Karpas-422 (cell line): ENCODE measurements around the gene AKNA. TPM values are rescaled to one million over a fixed set of nuclear protein-coding genes. Genes with fewer than 3 reads are reported as not detected.
"Not testable (repeated sequence)": the region's sequence is repeated elsewhere in the genome, so short reads cannot be mapped to it uniquely, and the experiment has no call there.

Experiments used
- DNase-seq: peaks from one replicate; pipeline ENCODE4 v3.0.0-alpha.2; 2015
- H2AFZ ChIP-seq: fragments of 200-600 bp; sonication (generic); 2 replicates; pipeline ENCODE4 v1.6.1; 2014; ENCODE audit warnings: antibody characterized with exemption, low read length, mixed read lengths
- H3K27ac ChIP-seq: fragments of 200-600 bp; sonication (generic); 2 replicates; pipeline ENCODE4 v1.5.1; 2014; ENCODE audit warnings: mild to moderate bottlenecking, low read length, moderate library complexity
- H3K27me3 ChIP-seq: fragments of 200-600 bp; sonication (generic); 2 replicates; pipeline ENCODE4 v1.6.1; 2014; ENCODE audit warnings: low read length, mixed read lengths
- H3K36me3 ChIP-seq: fragments of 200-600 bp; sonication (generic); 2 replicates; pipeline ENCODE4 v1.6.1; 2014; ENCODE audit warnings: low read length, mixed read lengths; ENCODE audit not compliant: insufficient read depth
- H3K4me1 ChIP-seq: fragments of 200-600 bp; sonication (generic); 2 replicates; pipeline ENCODE4 v1.6.1; 2014; ENCODE audit warnings: mild to moderate bottlenecking, low read length, mixed read lengths
- H3K4me2 ChIP-seq: fragments of 200-600 bp; sonication (generic); 2 replicates; pipeline ENCODE4 v1.6.1; 2014; ENCODE audit warnings: low read length, low read depth, mild to moderate bottlenecking; ENCODE audit not compliant: poor library complexity, severe bottlenecking
- H3K4me3 ChIP-seq: fragments of 200-600 bp; sonication (generic); 2 replicates; pipeline ENCODE4 v1.5.1; 2014; ENCODE audit warnings: mild to moderate bottlenecking, antibody characterized with exemption, low read length, mixed read lengths
- H3K79me2 ChIP-seq: fragments of 200-600 bp; sonication (generic); 2 replicates; pipeline ENCODE4 v1.6.1; 2014; ENCODE audit warnings: mild to moderate bottlenecking, low read length, mixed read lengths
- H3K9ac ChIP-seq: fragments of 200-600 bp; sonication (generic); 2 replicates; pipeline ENCODE4 v1.6.0; 2014; ENCODE audit warnings: low read length
- H3K9me2 ChIP-seq: fragments of 200-600 bp; sonication (generic), shearing (Covaris generic); replicated peaks from 2 replicates; pipeline ENCODE4 v1.6.0; 2014; ENCODE audit warnings: mild to moderate bottlenecking, low read length, moderate library complexity; ENCODE audit not compliant: insufficient read depth
- H3K9me3 ChIP-seq: fragments of 300-700, 200-600 bp; sonication (generic); 2 replicates; pipeline ENCODE4 v1.6.1; 2014; ENCODE audit warnings: low read length, mixed read lengths
- H4K20me1 ChIP-seq: fragments of 200-600 bp; sonication (generic); 2 replicates; pipeline ENCODE4 v1.6.1; 2014; ENCODE audit warnings: mild to moderate bottlenecking, antibody characterized with exemption, low read length, low read depth; ENCODE audit not compliant: insufficient read depth
- total RNA-seq: library from RNA; depleted of rRNA; stranded (reverse); fragments of >200 nt; shearing (Covaris generic); gene quantifications from 2 replicates; pipeline ENCODE4 v1.2.3, GENCODE V29; 2014; ENCODE audit warnings: low replicate concordance

Gene AKNA
- total RNA-seq, 1 experiment from 2014 or later, result 77.9 TPM

DNA sequence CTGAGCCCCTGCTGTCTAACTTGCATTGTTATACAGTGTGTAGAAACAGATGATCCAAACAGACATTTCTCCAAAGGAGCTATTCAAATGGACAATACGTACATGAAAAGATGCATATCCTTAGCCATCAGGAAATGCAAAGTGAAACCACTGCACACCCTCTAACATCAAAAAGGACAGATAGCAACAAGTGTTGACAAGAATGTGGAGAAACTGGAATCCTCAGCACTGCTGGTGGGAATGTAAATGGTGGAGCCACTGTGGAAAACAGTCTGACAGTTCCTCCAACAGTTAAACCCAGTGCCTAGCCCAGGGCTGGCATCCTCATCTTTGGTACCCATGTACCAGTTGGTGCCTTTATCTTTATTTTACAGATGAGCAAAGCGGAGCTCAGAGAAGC lies 49.6 kb downstream of the AKNA start:
- no peaks in the 10 kb centered on the region for H3K79me2 ChIP-seq
- no peaks in the 10 kb centered on the region for H3K4me1 ChIP-seq
- H4K20me1 ChIP-seq, result peaks cover 10% of the 10 kb centered on the region; the same call in 1 of the 2 replicates
- no peaks in the 10 kb centered on the region for H3K9me2 ChIP-seq
- no peak overlapping the region for H3K4me3 ChIP-seq
- H3K4me2 ChIP-seq, result no peak overlapping the region
- H2AFZ ChIP-seq, result no peak overlapping the region
- H3K27me3 ChIP-seq, result no peaks in the 10 kb centered on the region
- H3K27ac ChIP-seq, result no peak overlapping the region
- H3K9ac ChIP-seq, result no peak overlapping the region
- no peak for DNase-seq
- H3K9me3 ChIP-seq, result no peaks in the 10 kb centered on the region
- H3K36me3 ChIP-seq, result peaks cover 65% of the 10 kb centered on the region

DNA sequence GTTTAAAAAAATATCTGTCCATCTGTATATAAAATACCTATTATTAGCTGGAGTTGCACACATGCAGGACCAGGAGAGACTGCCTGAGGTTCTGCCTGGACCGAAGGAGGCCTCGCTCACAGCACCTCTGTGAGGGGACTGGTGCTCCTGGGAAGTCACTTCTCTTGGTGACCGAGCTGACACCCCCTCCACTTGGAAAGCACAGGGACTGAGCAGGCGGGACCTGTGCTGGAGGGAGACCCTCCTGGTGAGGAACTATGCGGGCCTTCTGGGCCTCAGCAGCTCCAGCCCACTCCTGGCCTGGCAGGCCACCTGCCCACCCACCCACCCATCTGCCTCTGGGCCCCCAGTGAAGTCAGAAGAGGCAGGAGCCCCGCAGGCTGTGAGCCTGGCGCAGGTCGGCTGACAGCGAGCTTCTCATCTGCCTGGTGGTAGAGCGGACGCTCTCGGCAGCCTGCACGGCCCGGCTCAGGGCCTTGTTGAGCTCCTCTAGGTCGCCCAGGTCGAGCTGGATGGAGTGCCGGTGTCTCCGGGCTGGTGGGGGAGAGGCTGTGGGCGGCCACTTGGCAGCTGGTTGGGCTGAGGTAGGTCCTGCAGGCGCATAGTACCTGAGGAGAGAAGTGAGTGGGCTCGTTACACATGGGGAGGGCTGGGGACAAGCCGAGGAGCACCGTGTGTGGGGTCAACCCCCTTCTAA lies 50.9 kb downstream of the AKNA start:
- Histone ChIP-seq H3K4me1 (no peaks in the 10 kb centered on the region), H3K27ac (no peak overlapping the region), H3K4me2 (no peak overlapping the region), H3K9me3 (no peaks in the 10 kb centered on the region), H3K36me3 (peaks cover 59% of the 10 kb centered on the region), H3K79me2 (no peaks in the 10 kb centered on the region), H4K20me1 (0 out of 2 replicates have a peak, but pooled peaks cover 6% of the 10 kb centered on the region), H2AFZ (no peak overlapping the region), H3K9ac (no peak overlapping the region), H3K9me2 (no peaks in the 10 kb centered on the region), H3K4me3 (no peak overlapping the region), H3K27me3 (no peaks in the 10 kb centered on the region)
- no peak for DNase-seq

DNA sequence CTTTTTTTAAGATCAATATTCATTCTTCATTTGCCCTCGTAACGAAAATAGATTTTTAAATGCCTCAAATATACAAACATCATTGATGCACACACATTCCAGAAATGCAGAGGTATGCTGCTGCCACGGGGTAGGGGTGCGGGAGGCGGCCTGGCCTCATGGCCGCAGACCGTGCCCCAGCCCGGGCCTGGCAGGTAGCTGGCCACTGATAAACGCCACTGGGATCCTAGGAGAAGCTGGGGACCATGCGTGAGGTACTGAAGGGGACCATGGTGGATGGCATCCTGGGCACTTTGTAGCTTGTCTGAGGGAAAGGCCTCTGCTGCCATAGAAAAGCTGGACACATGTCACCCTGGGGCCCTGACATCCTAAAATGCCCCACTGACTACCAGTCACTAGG lies 51.6 kb downstream of the AKNA start:
- no peak overlapping the region for H3K27ac ChIP-seq
- peaks cover 57% of the 10 kb centered on the region for H3K36me3 ChIP-seq
- no peak overlapping the region for H3K9ac ChIP-seq
- no peaks in the 10 kb centered on the region for H3K4me1 ChIP-seq
- H3K79me2 ChIP-seq, result no peaks in the 10 kb centered on the region
- no peaks in the 10 kb centered on the region for H3K27me3 ChIP-seq
- H3K4me2 ChIP-seq, result no peak overlapping the region
- DNase-seq, result no peak
- H2AFZ ChIP-seq, result no peak overlapping the region
- no peak overlapping the region for H3K4me3 ChIP-seq
- no peaks in the 10 kb centered on the region for H3K9me3 ChIP-seq
- no peaks in the 10 kb centered on the region for H3K9me2 ChIP-seq
- H4K20me1 ChIP-seq, result 0 out of 2 replicates have a peak, but pooled peaks cover 6% of the 10 kb centered on the region

DNA sequence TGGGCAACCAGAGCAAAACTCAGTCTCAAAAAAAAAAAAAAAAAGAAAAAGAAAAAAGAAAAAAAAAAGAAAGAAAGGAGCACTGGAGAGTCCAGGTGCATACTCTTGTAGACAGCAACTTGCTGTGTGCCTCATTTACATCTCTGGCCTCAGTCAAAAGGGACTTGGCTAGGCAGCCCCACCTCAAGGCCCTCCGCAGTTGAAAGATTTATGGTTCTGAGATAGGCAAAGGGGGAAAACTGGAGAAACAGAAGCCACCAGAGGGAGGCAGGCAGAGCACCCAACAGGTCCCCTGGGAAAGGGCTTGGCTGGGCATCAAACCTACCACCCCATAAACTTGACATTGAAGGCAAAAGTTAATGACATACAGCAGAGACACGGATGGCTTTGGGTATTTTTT lies 52.0 kb downstream of the AKNA start:
- DNase-seq, result no peak
- no peak overlapping the region for H3K27ac ChIP-seq
- H3K79me2 ChIP-seq, result no peaks in the 10 kb centered on the region
- no peak overlapping the region for H2AFZ ChIP-seq
- no peaks in the 10 kb centered on the region for H3K4me1 ChIP-seq
- H3K4me3 ChIP-seq, result no peak overlapping the region
- no peak overlapping the region for H3K9ac ChIP-seq
- no peaks in the 10 kb centered on the region for H3K9me3 ChIP-seq
- H3K36me3 ChIP-seq, result peaks cover 53% of the 10 kb centered on the region
- no peaks in the 10 kb centered on the region for H3K9me2 ChIP-seq
- no peaks in the 10 kb centered on the region for H3K27me3 ChIP-seq
- H4K20me1 ChIP-seq, result 0 out of 2 replicates have a peak, but pooled peaks cover 6% of the 10 kb centered on the region
- H3K4me2 ChIP-seq, result no peak overlapping the region

DNA sequence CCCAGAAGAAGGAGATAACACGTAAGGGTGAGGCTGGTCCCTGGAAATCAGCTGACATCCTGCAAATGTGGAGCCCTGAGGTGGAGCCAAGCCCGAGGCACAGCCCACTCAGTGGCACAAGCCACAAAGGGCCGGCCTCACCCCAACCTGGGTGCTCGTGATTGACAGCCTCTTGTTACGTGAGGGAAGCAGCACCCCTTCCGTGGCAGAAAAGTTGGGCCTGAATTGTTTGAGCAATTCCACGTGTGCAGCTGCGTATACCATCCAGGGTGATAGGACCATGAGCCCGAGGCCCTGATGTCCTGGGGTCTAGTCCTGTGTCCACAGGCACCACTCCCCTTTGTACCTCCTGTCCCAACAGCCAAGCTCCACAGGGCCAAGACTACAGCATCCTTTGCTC lies 53.3 kb downstream of the AKNA start:
- Histone ChIP-seq H2AFZ (no peak overlapping the region), H3K36me3 (peaks cover 44% of the 10 kb centered on the region), H3K9ac (no peak overlapping the region), H3K9me3 (no peaks in the 10 kb centered on the region), H3K9me2 (no peaks in the 10 kb centered on the region), H4K20me1 (0 out of 2 replicates have a peak, but pooled peaks cover 6% of the 10 kb centered on the region), H3K4me3 (no peak overlapping the region), H3K79me2 (no peaks in the 10 kb centered on the region), H3K27ac (no peak overlapping the region), H3K4me1 (no peaks in the 10 kb centered on the region), H3K4me2 (no peak overlapping the region), H3K27me3 (no peaks in the 10 kb centered on the region)
- DNase-seq, result no peak

DNA sequence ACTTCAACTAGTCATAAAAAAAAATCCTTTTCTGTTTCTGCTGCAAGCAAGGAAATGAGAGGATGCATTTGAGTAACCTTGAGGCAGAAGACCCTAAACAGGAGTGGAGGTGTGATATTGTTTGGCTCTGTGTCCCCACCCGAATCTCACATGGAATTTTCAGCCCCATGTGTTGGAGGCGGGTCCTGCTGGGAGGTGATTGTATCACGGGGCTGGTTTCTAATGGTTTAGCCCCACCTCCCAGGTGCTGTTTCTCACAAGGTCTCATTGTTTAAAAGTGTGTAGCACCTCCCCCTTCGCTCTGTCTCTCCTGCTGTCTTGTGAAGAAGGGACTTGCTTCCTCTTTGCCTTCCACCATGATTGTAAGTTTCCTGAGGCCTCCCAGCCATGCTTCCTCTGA lies 54.1 kb downstream of the AKNA start:
- H2AFZ ChIP-seq, H3K4me1 ChIP-seq, H3K27ac ChIP-seq, H3K4me2 ChIP-seq, H3K27me3 ChIP-seq, H3K4me3 ChIP-seq, H3K9ac ChIP-seq, DNase-seq, H3K79me2 ChIP-seq, H4K20me1 ChIP-seq, H3K9me2 ChIP-seq, H3K9me3 ChIP-seq: not testable (repeated sequence)
- peaks cover 38% of the 10 kb centered on the region for H3K36me3 ChIP-seq

DNA sequence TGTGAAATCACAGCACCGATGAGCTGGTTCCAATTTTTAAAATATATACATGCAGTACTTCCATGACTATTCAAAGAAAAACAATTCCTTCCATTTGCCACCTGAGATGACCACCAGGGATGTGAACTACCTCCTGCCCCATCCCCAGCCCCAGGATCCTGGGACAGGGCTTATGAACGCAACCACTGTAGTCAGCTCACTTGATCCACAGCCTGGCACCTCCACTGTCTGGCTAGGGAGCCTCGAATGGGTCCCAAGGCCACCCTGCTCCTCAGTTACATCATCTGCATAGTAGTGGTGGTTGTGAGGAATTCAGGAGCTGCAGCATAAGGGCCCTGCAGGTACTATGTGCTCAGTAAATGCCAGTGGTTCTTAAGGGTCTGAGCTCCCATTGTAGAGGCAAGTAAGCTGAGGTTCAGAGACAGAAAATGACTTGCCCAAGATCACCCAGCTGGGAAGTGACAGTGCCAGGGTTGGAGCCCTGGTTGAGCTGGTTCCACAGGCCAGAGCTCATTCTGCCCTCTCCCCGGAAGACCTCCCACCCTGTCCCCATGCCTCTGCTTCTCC lies 55.2 kb downstream of the AKNA start:
- H3K9ac ChIP-seq, DNase-seq, H3K4me3 ChIP-seq, H3K4me1 ChIP-seq, H3K27me3 ChIP-seq, H2AFZ ChIP-seq, H3K79me2 ChIP-seq, H4K20me1 ChIP-seq, H3K9me2 ChIP-seq, H3K27ac ChIP-seq, H3K4me2 ChIP-seq, H3K9me3 ChIP-seq: not testable (repeated sequence)
- peaks cover 28% of the 10 kb centered on the region for H3K36me3 ChIP-seq

DNA sequence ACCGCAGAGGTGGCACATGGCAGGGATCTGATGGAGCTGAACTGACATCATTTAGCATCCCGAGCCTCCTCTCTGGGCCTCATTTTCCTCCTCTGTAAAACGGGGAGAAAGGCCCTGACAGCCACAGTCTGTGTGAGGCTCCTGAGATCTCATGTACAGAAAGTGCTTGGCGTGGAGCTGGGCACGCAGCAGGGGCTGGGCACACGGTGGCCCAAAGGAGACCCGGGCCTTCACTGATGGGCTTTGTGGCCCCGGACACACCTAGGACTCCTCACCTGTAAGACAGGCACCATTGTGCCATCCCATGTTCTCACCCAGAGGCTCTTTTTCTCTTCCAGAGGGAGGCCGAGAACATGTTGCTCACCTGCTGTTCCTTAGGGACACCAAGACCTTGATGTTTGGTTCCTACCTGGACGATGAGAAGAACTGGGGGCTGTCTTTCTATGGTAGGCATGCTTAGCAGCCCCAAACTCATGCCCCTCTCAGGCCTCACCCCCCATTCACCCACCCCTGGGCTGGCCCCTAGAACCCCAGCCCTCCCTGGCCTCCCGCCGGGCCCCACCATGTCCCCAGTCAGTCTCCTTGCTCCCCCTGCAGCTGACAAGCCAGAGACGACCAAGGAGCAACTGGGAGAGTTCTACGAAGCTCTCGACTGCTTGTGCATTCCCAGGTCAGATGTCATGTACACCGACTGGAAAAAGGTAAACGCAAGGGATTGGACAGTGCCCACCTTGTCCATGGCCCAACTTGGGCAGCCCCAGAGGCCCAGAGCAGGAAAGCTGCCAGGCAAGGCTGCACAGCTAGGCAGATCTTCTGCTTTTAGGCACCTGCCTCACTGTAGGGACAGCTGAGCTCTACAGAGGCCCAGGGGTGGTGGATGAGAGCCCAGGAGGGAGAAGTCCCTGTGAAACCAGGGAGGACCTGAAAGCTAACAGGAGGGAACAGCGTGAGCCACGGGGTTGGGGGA lies 56.3 kb downstream of the AKNA start:
- not testable (repeated sequence) for H3K9ac ChIP-seq, DNase-seq, H3K79me2 ChIP-seq, H3K27ac ChIP-seq, H3K9me3 ChIP-seq, H3K4me1 ChIP-seq, H3K4me3 ChIP-seq, H3K9me2 ChIP-seq, H3K4me2 ChIP-seq, H4K20me1 ChIP-seq, H3K27me3 ChIP-seq, H2AFZ ChIP-seq
- H3K36me3 ChIP-seq, result peaks cover 20% of the 10 kb centered on the region
